GM10266 (cell line): ENCODE results near the gene SRP14.

Experiments
- DNase-seq: peaks from one replicate; pipeline ENCODE4 v3.0.0; 2012; ENCODE audit errors: extremely low spot score
- TF ChIP-seq, protein P1 (sequence below): IDR thresholded peaks from 2 replicates; pipeline ENCODE4 v1.5.1; 2012; ENCODE audit warnings: mild to moderate bottlenecking, low read depth; ENCODE audit not compliant: control insufficient read depth, insufficient read depth; ENCODE audit errors: missing control alignments

SRP14 gene

DNA sequence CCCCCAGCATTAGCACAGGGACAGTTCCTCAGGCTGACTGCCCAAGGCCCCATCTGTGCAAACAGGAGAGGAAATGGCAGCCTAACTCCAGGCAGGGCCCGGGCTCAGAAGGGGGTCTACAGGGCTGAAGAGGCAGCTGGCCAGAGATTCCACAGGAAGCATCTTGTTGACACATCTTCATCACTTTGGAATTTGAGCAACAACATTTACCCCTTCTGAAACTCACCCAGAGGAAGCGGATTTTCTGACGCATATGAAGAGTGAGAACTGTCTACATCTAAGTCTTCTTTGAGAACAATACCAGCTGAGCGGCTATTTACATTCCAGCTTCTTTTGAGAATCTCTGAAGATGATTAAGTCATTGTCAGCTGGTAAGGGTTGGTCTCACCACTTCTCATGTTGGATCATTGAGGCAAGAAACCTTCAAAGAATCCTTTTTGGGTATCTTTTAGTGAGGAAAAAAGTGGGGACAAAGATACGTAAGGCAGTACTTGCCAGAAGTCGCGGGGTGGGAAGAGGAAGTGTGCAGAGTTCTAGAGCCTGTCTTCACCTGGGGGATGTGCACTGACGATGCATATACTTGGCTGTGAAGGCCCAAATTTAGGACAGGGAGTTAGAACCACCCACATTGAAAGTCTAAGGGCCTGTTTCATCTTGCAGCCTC, 25.4 kb upstream of the SRP14 start:
- DNase-seq, result peak; percentile 72
- TF ChIP-seq, protein P1, sequence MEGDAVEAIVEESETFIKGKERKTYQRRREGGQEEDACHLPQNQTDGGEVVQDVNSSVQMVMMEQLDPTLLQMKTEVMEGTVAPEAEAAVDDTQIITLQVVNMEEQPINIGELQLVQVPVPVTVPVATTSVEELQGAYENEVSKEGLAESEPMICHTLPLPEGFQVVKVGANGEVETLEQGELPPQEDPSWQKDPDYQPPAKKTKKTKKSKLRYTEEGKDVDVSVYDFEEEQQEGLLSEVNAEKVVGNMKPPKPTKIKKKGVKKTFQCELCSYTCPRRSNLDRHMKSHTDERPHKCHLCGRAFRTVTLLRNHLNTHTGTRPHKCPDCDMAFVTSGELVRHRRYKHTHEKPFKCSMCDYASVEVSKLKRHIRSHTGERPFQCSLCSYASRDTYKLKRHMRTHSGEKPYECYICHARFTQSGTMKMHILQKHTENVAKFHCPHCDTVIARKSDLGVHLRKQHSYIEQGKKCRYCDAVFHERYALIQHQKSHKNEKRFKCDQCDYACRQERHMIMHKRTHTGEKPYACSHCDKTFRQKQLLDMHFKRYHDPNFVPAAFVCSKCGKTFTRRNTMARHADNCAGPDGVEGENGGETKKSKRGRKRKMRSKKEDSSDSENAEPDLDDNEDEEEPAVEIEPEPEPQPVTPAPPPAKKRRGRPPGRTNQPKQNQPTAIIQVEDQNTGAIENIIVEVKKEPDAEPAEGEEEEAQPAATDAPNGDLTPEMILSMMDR, result no peak

DNA sequence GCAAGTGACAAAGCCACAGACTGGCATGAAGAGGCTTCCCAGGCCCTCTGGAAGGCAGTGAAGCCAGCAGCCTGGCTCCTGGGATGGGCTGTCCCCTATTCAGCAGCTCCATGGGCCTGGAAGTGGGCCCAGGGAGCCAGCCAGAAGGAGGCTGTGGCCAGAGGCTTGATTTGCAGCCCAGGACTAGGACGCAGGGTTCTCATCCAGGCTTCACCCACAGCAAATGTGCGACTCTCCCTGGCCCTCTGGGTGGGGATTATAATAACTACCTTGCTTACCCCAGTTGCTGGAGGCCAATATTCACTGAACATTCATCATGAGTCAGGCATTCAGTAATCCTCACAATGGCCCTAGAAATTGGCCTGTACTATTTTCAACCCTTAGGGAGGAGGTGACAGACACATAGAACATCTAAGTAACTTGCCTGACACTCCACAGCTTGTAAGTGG, 24.6 kb upstream of the SRP14 start:
- DNase-seq, result no peak

DNA sequence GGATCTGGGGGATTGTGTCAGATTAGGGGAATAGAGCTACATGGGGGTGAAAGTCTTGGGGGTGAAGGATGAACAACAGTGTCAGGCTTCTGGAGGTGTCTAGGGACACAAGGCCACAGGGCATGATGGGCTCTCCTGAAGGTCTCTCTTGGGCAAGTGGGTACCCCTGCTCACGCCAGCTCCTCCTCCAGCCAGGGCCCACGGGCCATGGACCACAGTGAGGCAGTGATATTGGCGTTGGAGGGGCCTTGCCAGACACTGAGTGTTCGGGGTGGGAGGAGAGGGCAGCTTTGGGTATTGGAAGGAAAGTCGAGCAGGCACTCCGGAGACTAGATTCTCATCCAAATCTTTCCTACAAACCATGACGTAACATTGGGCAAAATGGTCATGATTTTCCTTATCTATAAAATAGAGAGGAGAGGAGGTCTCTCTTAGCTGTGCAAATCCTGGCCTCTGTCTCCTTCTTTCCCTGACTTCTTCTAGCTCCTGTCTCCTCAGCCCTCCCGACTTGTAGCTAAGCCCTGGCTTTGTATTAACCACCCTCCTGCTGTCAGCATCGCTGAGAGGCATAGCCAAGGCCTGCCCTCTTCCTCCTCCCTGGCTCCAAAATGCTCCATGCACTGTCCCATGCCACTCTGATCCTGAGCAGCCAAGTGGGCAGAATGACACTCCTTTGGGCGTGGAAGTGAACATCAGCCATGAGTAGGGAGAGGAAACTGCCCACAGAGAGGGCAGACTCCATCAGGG, 24.0 kb upstream of the SRP14 start:
- no peak for DNase-seq
- TF ChIP-seq, protein P1, result no peak

More for the DNA sequence above, 24.6 kb upstream of the SRP14 start:
- TF ChIP-seq, protein P1, result no peak

DNA sequence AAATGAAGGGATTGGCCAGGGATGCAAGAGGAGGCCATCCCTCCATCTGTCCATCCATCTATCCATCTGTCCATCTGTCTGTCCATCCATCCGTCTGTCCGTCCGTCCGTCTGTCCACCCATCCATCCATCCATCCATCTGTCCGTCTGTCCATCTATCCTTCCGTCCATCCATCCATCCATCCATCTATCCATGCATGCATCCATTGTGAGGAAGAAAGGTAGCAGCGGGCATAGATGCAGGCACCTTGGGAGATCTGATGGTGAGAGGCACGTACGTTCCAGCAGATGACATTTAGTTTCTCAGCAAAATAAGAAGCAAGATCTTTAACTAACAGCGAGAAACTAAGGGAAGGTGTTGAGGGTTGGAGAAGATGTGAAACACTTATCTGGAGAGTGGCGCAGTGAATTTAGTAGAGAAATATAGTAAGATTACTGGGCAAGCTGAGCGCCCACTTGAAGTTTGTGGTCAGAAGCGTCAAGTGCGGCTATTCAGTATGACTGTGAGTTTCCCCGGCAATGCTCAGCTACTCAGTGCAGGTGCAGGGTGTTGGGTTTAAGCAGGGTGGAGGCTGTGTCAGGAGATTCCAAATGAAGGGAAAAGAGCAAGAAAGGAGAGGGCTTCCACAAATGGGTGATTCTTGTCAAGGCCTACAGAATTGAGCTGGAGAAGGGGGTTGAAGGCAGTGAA, 22.4 kb upstream of the SRP14 start:
- TF ChIP-seq, protein P1, result no peak
- peak; percentile 61 for DNase-seq

DNA sequence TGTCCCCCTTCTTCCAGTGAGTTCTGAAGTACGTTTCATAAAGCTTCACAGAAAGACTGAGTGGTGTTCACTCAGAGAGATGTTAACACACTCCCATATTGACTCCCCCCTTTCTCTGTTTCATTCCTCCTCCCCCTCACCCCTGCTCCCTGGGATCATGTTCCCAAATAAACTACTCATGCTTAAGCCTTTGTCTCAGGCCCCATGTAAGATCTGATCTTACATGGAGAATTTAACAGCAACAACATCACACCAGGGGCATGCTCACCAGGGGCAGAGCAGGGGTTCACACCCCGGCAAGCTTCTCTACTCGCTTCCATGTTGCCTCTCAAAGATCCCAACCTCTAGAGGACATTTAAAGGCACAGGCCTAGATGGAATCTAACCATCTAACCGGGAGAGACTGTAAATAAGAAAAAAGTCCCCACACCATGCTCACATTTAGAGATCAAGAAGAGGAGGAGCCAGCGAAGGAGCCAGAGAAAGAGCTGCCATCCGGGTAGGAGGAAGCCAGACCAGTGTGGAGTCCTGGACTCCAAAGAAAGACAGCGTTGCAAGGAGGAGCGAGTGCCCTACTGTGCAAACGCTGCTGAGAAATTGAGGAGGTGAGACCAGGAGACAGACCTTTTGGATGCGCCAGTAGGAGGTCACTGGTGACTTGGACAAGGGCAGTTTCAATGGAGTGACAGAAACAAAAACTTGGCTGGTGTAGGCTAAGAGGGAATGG, 21.4 kb upstream of the SRP14 start:
- DNase-seq, result no peak
- TF ChIP-seq, protein P1, result no peak

DNA sequence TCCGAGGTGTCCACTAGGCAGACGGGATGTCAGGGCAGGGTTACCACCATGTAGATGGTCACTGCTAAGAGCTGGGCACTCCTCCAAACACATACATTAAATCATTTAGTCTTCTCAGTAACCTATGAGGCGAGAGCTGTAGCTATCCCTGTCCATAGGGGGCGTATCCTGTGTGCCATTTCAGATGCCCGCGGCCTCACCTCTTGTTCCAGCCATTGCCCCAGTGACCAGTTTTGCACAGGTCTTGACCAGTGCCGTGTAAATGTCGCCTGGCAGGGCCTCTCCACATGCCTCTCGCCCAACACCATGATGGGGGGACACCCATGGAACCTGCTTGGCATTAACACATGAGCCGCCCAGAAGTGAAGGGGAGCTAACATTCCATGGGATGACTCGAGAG, 20.8 kb upstream of the SRP14 start:
- no peak for DNase-seq

More for the DNA sequence above, 20.8 kb upstream of the SRP14 start:
- TF ChIP-seq, protein P1, result no peak
